ENCODE data around the gene SYT2. TPM values are rescaled to one million over a fixed set of nuclear protein-coding genes. Genes with fewer than 3 reads are reported as not detected.

Gene SYT2
- total and polyA plus RNA-seq, 10 of the 15 experiments (the other 5 are each of a cell fraction or from before 2014, with no cell fraction given): not detected

DNA sequence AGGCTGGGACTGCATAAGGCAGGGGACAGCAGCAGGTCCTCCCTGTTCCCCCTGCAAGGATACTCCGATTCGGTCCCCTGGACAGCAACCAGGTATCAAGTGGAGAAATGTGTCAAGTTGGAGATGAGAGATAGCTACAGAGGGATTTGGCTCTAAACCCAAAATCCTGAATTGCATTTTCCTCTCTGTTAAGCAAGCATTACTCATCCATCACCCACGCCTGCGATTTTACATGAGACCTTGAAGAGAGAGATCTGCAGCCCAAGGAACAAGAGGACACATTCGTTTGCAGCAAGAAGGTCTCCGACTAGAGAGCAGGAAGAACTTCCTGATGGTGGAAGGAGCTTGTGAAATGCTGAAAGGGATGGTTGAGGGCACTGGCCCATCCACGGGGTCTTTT, 21.9 kb downstream of the SYT2 start:
- intact Hi-C loops (cut with micrococcal nuclease; ENCODE audit: unreplicated experiment): no loop called here
- in situ Hi-C loops (cut with MboI): no loop called here
- no peaks in the 10 kb centered on the region for H3K9me3 ChIP-seq (replicated peaks; ENCODE audit: control insufficient read depth, insufficient read depth, low read length)
- H3K4me1 ChIP-seq (ENCODE audit: control insufficient read depth, insufficient read depth, low read length): no peaks in the 10 kb centered on the region
- no peak overlapping the region for H3K9ac ChIP-seq (ENCODE audit: control insufficient read depth, insufficient read depth, low read length)
- RAD21 ChIA-PET (ENCODE audit: unreplicated experiment): no interaction called here
- H3K79me2 ChIP-seq (ENCODE audit: control insufficient read depth, insufficient read depth, low read length): no peaks in the 10 kb centered on the region
- ATAC-seq (no peak), FAIRE-seq (no peak), DNase-seq (ENCODE audit: low read depth, low spot score) (no peak)
- H3K4me2 ChIP-seq (ENCODE audit: control insufficient read depth, insufficient read depth): no peak overlapping the region
- no peak overlapping the region for H3K4me3 ChIP-seq
- POLR2A ChIA-PET: no interaction called here
- no peak overlapping the region for H2AFZ ChIP-seq (ENCODE audit: control insufficient read depth, low read depth, low read length)
- SMC1A ChIA-PET (ENCODE audit: uncharacterized antibody, unreplicated experiment): no interaction called here
- H3K27ac ChIP-seq (ENCODE audit: control insufficient read depth, insufficient read depth): no peak overlapping the region
- H4K20me1 ChIP-seq (ENCODE audit: control insufficient read depth, insufficient read depth): no peaks in the 10 kb centered on the region
- no TSS peak for BruUV-seq (replicated peaks)
- no peaks in the 10 kb centered on the region for H3K36me3 ChIP-seq (ENCODE audit: control insufficient read depth in 2 of 2, insufficient read depth in 2 of 2, low read length in 1 of 2)
- TF ChIP-seq POLR2AphosphoS5 (IDR thresholded peaks at IDR 0.05; ENCODE audit: low read length): no peak
- no peak for TF ChIP-seq SIX5 (IDR thresholded peaks at IDR 0.05; ENCODE audit: low read depth, low read length, severe bottlenecking)
- TF ChIP-seq MYB (IDR thresholded peaks at IDR 0.05; ENCODE audit: borderline replicate concordance, low read depth, low read length): no peak
- no peak for TF ChIP-seq CHD4 (IDR thresholded peaks at IDR 0.05)
- TF ChIP-seq, protein P1, sequence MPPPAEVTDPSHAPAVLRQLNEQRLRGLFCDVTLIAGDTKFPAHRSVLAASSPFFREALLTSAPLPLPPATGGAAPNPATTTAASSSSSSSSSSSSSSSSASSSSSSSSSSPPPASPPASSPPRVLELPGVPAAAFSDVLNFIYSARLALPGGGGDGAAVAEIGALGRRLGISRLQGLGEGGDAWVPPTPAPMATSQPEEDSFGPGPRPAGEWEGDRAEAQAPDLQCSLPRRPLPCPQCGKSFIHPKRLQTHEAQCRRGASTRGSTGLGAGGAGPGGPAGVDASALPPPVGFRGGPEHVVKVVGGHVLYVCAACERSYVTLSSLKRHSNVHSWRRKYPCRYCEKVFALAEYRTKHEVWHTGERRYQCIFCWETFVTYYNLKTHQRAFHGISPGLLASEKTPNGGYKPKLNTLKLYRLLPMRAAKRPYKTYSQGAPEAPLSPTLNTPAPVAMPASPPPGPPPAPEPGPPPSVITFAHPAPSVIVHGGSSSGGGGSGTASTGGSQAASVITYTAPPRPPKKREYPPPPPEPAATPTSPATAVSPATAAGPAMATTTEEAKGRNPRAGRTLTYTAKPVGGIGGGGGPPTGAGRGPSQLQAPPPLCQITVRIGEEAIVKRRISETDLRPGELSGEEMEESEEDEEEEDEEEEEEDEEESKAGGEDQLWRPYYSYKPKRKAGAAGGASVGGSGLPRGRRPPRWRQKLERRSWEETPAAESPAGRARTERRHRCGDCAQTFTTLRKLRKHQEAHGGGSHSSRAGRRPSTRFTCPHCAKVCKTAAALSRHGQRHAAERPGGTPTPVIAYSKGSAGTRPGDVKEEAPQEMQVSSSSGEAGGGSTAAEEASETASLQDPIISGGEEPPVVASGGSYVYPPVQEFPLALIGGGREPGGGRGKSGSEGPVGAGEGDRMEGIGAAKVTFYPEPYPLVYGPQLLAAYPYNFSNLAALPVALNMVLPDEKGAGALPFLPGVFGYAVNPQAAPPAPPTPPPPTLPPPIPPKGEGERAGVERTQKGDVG (CRISPR knock-in tag; IDR thresholded peaks at IDR 0.05): no peak
- TF ChIP-seq NRF1 (conservative IDR thresholded peaks at IDR 0.05; ENCODE audit: low read depth, low read length): no peak
- no peak for TF ChIP-seq TBL1XR1 (IDR thresholded peaks at IDR 0.05; ENCODE audit: low read depth, low read length)
- TF ChIP-seq, protein P2, sequence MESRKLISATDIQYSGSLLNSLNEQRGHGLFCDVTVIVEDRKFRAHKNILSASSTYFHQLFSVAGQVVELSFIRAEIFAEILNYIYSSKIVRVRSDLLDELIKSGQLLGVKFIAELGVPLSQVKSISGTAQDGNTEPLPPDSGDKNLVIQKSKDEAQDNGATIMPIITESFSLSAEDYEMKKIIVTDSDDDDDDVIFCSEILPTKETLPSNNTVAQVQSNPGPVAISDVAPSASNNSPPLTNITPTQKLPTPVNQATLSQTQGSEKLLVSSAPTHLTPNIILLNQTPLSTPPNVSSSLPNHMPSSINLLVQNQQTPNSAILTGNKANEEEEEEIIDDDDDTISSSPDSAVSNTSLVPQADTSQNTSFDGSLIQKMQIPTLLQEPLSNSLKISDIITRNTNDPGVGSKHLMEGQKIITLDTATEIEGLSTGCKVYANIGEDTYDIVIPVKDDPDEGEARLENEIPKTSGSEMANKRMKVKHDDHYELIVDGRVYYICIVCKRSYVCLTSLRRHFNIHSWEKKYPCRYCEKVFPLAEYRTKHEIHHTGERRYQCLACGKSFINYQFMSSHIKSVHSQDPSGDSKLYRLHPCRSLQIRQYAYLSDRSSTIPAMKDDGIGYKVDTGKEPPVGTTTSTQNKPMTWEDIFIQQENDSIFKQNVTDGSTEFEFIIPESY (IDR thresholded peaks at IDR 0.05): no peak
- no peak for TF ChIP-seq TCF7 (IDR thresholded peaks at IDR 0.05; ENCODE audit: borderline replicate concordance)
- TF ChIP-seq CBFB (IDR thresholded peaks at IDR 0.05; ENCODE audit: low read depth): no peak
- no peak for TF ChIP-seq TCF12 (IDR thresholded peaks at IDR 0.05; ENCODE audit: low read depth, low read length)
- no peak for TF ChIP-seq EZH2 (IDR thresholded peaks at IDR 0.05; ENCODE audit: borderline replicate concordance, control insufficient read depth, low read depth, low read length)
- WGBS (ENCODE audit: insufficient coverage, insufficient replicate concordance, low lambda C conversion rate, missing lambda C conversion rate): 8% methylated on average over 7 of the region's 7 CpGs
- H3K27me3 ChIP-seq (replicated peaks in 1 of 2; ENCODE audit: control insufficient read depth in 2 of 2, insufficient read depth in 2 of 2, low read length in 1 of 2): peaks cover 0 to 4% of the 10 kb centered on the region in 2 experiments; a peak in 3 of 4 replicates
- CTCF ChIA-PET: interaction anchor here (0.7 kb wide), 1 partner anchor 133 kb away, joined by 3 read pairs; no protein-coding TSS in a partner anchor
